ENCODE data around the gene TSPAN7. TPM values are rescaled to one million over a fixed set of nuclear protein-coding genes. Genes with fewer than 3 reads are reported as not detected.

TSPAN7 gene
- total and polyA plus RNA-seq, 2 donors (not counting 3 experiments of a cell fraction or from before 2014, with no cell fraction given) = 3.2 to 5.2 TPM

GRCh38 chrX:38649221-38649620, 87.9 kb downstream of the TSPAN7 start:
- DNase-seq (ENCODE audit: low read depth, low spot score) (no peak), FAIRE-seq (no peak)
- no peaks in the 10 kb centered on the region for H4K20me1 ChIP-seq (replicated peaks; ENCODE audit: control insufficient read depth, extremely low read depth, insufficient read depth, low read length)
- no peak overlapping the region for H3K27ac ChIP-seq (ENCODE audit: insufficient read depth, low read depth, low read length)
- BruUV-seq (replicated peaks) = no TSS peak
- intact Hi-C loops (cut with micrococcal nuclease) (no loop called here), dilution Hi-C loops (cut with MboI; ENCODE audit: extremely low pct_ligation_motif_present, low sequenced_read_pairs) (no loop called here)
- H3K79me2 ChIP-seq (ENCODE audit: control insufficient read depth, insufficient read depth, low read length) = no peaks in the 10 kb centered on the region
- TF ChIP-seq MYC (IDR thresholded peaks at IDR 0.05; ENCODE audit: low read depth, low read length) (no peak), FOS (IDR thresholded peaks at IDR 0.05; ENCODE audit: borderline replicate concordance, insufficient read depth, low read length) (no peak), GATA2 (IDR thresholded peaks at IDR 0.05; ENCODE audit: insufficient read depth, insufficient read length, low read depth, low read length) (no peak), JUN (IDR thresholded peaks at IDR 0.05; ENCODE audit: borderline replicate concordance, insufficient read depth, insufficient read length, low read depth) (no peak), POLR2A (IDR thresholded peaks at IDR 0.05; ENCODE audit: low read depth, low read length) (no peak), EZH2 (IDR thresholded peaks at IDR 0.05; ENCODE audit: borderline replicate concordance, low read depth, low read length, severe bottlenecking) (no peak), POLR2AphosphoS5 (IDR thresholded peaks at IDR 0.05; ENCODE audit: insufficient read depth, low read depth, low read length) (no peak)
- TF ChIP-seq, protein P1, sequence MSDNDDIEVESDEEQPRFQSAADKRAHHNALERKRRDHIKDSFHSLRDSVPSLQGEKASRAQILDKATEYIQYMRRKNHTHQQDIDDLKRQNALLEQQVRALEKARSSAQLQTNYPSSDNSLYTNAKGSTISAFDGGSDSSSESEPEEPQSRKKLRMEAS (IDR thresholded peaks at IDR 0.05; ENCODE audit: insufficient read depth, insufficient read length) = no peak
- TF ChIP-seq, protein P2, sequence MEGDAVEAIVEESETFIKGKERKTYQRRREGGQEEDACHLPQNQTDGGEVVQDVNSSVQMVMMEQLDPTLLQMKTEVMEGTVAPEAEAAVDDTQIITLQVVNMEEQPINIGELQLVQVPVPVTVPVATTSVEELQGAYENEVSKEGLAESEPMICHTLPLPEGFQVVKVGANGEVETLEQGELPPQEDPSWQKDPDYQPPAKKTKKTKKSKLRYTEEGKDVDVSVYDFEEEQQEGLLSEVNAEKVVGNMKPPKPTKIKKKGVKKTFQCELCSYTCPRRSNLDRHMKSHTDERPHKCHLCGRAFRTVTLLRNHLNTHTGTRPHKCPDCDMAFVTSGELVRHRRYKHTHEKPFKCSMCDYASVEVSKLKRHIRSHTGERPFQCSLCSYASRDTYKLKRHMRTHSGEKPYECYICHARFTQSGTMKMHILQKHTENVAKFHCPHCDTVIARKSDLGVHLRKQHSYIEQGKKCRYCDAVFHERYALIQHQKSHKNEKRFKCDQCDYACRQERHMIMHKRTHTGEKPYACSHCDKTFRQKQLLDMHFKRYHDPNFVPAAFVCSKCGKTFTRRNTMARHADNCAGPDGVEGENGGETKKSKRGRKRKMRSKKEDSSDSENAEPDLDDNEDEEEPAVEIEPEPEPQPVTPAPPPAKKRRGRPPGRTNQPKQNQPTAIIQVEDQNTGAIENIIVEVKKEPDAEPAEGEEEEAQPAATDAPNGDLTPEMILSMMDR (IDR thresholded peaks at IDR 0.05; ENCODE audit: extremely low read depth in 1 of 2, insufficient read depth in 1 of 2, low read depth in 1 of 2, low read length in 2 of 2) = no peak
- H3K9me1 ChIP-seq (replicated peaks; ENCODE audit: control insufficient read depth, extremely low read depth, insufficient read depth, low read length) = no peaks in the 10 kb centered on the region
- H3K4me3 ChIP-seq (replicated peaks in 1 of 3; ENCODE audit: insufficient read depth in 1 of 3, low read depth in 1 of 3, low read length in 3 of 3) = no peak overlapping the region
- ChIA-PET CTCF (no interaction called here), POLR2A (no interaction called here)
- no peak overlapping the region for H3K4me2 ChIP-seq (ENCODE audit: insufficient read depth, low read length)
- no peak overlapping the region for H3K9ac ChIP-seq (replicated peaks; ENCODE audit: extremely low read depth, insufficient read depth, low read length)
- no peaks in the 10 kb centered on the region for H3K27me3 ChIP-seq (ENCODE audit: control insufficient read depth in 2 of 2, insufficient read depth in 2 of 2, low read length in 2 of 2)
- no peak overlapping the region for H2AFZ ChIP-seq (ENCODE audit: low read depth, low read length)
- H3K4me1 ChIP-seq (ENCODE audit: control insufficient read depth, extremely low read depth, insufficient read depth, low read length) = no peaks in the 10 kb centered on the region
- H3K9me3 ChIP-seq (replicated peaks; ENCODE audit: control insufficient read depth, insufficient read depth, low read length) = no peaks in the 10 kb centered on the region
- H3K36me3 ChIP-seq (ENCODE audit: control insufficient read depth in 2 of 2, extremely low read depth in 1 of 2, insufficient read depth in 2 of 2, low read length in 2 of 2) = no peaks in the 10 kb centered on the region
